GM12878 (cell line): ENCODE data around the gene DISC1. TPM values are rescaled to one million over a fixed set of nuclear protein-coding genes. Genes with fewer than 3 reads are reported as not detected.

Experiments
- ATAC-seq: fragments of 200-7000 bp; cut with Tn5 transposase; 3 replicates; pipeline ENCODE4 v1.9.1; 2020; ENCODE audit warnings: mild to moderate bottlenecking, moderate library complexity
- BruUV-seq: library from RNA; stranded (reverse); fragments of 400-500 nt; replicated peaks from 2 replicates; lab custom pipeline; 2021; lab: Mats Ljungman, UMichigan
- CTCF ChIA-PET: fragments of 300-600 bp; sonication (Branson Sonifier 250); formaldehyde crosslinking; extraction: SDS; loops from one replicate; lab custom pipeline; 2021; ENCODE audit warnings: inconsistent platforms; lab: Yijun Ruan, JAX
- POLR2A ChIA-PET: fragments of 350-600 bp; formaldehyde crosslinking; extraction: SDS; loops from one replicate; lab custom pipeline; 2021; ENCODE audit warnings: inconsistent platforms; lab: Charles Lee
- RAD21 ChIA-PET: fragments of 300-600 bp; sonication (Branson Sonifier 250); formaldehyde crosslinking; loops from one replicate; lab custom pipeline; 2023; ENCODE audit warnings: antibody characterized with exemption; ENCODE audit not compliant: unreplicated experiment; lab: Charles Lee
- SMC1A ChIA-PET: fragments of 300-600 bp; sonication (Branson Sonifier 250); formaldehyde crosslinking; loops from one replicate; lab custom pipeline; 2023; ENCODE audit not compliant: unreplicated experiment, uncharacterized antibody; lab: Charles Lee
- DNase-seq: peaks from one replicate; pipeline ENCODE4 v3.0.0-alpha.2; 2011; ENCODE audit warnings: low read depth, low spot score
- FAIRE-seq: peaks from 3 replicates; lab custom pipeline; 2011; peaks lifted over from hg19 to GRCh38; lab: Jason Lieb, UNC
- H2AFZ ChIP-seq: 2 replicates; pipeline ENCODE4 v1.6.0; 2011; ENCODE audit warnings: low read depth, low read length, control low read depth; ENCODE audit not compliant: control insufficient read depth
- H3K27ac ChIP-seq: 2 replicates; pipeline ENCODE4 v1.5.1; 2011; ENCODE audit warnings: control low read depth; ENCODE audit not compliant: control insufficient read depth, insufficient read depth
- H3K27me3 ChIP-seq, 2 experiments: replicated peaks in 1 of 2; 2 replicates each; pipeline versions ENCODE4 v1.6.0 to v1.6.1; 2011; ENCODE audit warnings: low read length in 1 of 2; ENCODE audit not compliant: control insufficient read depth in 2 of 2, insufficient read depth in 2 of 2
- H3K36me3 ChIP-seq, 2 experiments: 2 replicates each; pipeline ENCODE4 v1.5.1; 2011; ENCODE audit warnings: low read length in 1 of 2; ENCODE audit not compliant: control insufficient read depth in 2 of 2, insufficient read depth in 2 of 2
- H3K4me1 ChIP-seq: 2 replicates; pipeline ENCODE4 v1.6.1; 2011; ENCODE audit warnings: mild to moderate bottlenecking, low read length, moderate library complexity, mixed read lengths; ENCODE audit not compliant: control insufficient read depth, insufficient read depth
- H3K4me2 ChIP-seq: 2 replicates; pipeline ENCODE4 v1.6.0; 2011; ENCODE audit warnings: control low read depth; ENCODE audit not compliant: control insufficient read depth, insufficient read depth
- H3K4me3 ChIP-seq: fragments of 200-600 bp; sonication (generic); 2 replicates; pipeline ENCODE4 v1.5.1; 2016
- H3K79me2 ChIP-seq: 2 replicates; pipeline ENCODE4 v1.6.0; 2011; ENCODE audit warnings: low read length; ENCODE audit not compliant: control insufficient read depth, insufficient read depth
- H3K9ac ChIP-seq: 2 replicates; pipeline ENCODE4 v1.8.0; 2011; ENCODE audit warnings: low read length, control low read depth, mixed read lengths; ENCODE audit not compliant: control insufficient read depth, insufficient read depth
- H3K9me3 ChIP-seq: replicated peaks from 3 replicates; pipeline ENCODE4 v1.5.1; 2011; ENCODE audit warnings: mild to moderate bottlenecking, low read length; ENCODE audit not compliant: control insufficient read depth, insufficient read depth
- H4K20me1 ChIP-seq: 2 replicates; pipeline ENCODE4 v1.6.0; 2011; ENCODE audit not compliant: control insufficient read depth, insufficient read depth
- CREB1 ChIP-seq: IDR thresholded peaks from 2 replicates; pipeline ENCODE4 v1.6.1; 2012; ENCODE audit warnings: low read depth, mild to moderate bottlenecking, inconsistent platforms
- EGR1 ChIP-seq, 2 experiments: IDR thresholded peaks; 1 replicate in 1 of 2; 2 replicates in 1 of 2; pipeline ENCODE4 v1.6.1; 2011 to 2012; ENCODE audit warnings: low read depth in 2 of 2, low read length in 2 of 2, borderline replicate concordance in 1 of 2, mild to moderate bottlenecking in 1 of 2, moderate library complexity in 1 of 2
- EP300 ChIP-seq, 2 experiments: fragments of 150-350 bp in 1 of 2; IDR thresholded peaks; 2 replicates each; pipeline ENCODE4 v1.6.1; 2011 to 2012; ENCODE audit warnings: low read depth in 2 of 2, low read length in 2 of 2, borderline replicate concordance in 1 of 2, improper control_type of control experiment in 1 of 2, inconsistent platforms in 1 of 2; ENCODE audit not compliant: control insufficient read depth in 1 of 2
- FOXK2 ChIP-seq: fragments of 450-650 bp; IDR thresholded peaks from 2 replicates; pipeline ENCODE4 v1.6.1; 2017; ENCODE audit warnings: mild to moderate bottlenecking, moderate library complexity
- REST ChIP-seq: IDR thresholded peaks from 2 replicates; pipeline ENCODE4 v1.6.1; 2012; ENCODE audit warnings: mild to moderate bottlenecking, low read depth, low read length
- SMAD1 ChIP-seq: fragments of 450-650 bp; IDR thresholded peaks from 2 replicates; pipeline ENCODE4 v1.6.1; 2018; ENCODE audit warnings: mild to moderate bottlenecking, low read depth; ENCODE audit not compliant: partially characterized antibody
- SP1 ChIP-seq: IDR thresholded peaks from one replicate; pipeline ENCODE4 v1.6.1; 2011; ENCODE audit warnings: low read depth, low read length
- ZNF622 ChIP-seq: fragments of 450-650 bp; IDR thresholded peaks from 2 replicates; pipeline ENCODE4 v1.6.1; 2017; ENCODE audit warnings: mild to moderate bottlenecking, inconsistent platforms
- WGBS: methylation state at CpG from one replicate; pipeline ENCODE4 v1.1.6; 2016; ENCODE audit warnings: low lambda C conversion rate; ENCODE audit not compliant: insufficient replicate concordance, insufficient coverage; ENCODE audit errors: missing lambda C conversion rate; 5-methylcytosine and 5-hydroxymethylcytosine counted together
- in situ Hi-C: fragments of 300-500 bp; cut with MboI; formaldehyde crosslinking; loops from 9 replicates; pipeline ENCODE4 v1.14.3; 2018; ENCODE audit warnings: mixed read lengths
- intact Hi-C: fragments of 100-400 bp; cut with micrococcal nuclease; formaldehyde crosslinking; loops from one replicate; pipeline ENCODE4 v1.14.2; 2022; ENCODE audit not compliant: unreplicated experiment
- polyA plus RNA-seq, 11 experiments: library from polyadenylated mRNA; depleted of rRNA in 4 of 11; unstranded in 6 of 11; stranded (reverse) in 5 of 11; fragments of >200 nt; fragmentation: Nextera tagmentation in 4 of 11; fragmentation: Illumina TruSeq in 1 of 11; extraction: Ambion mirVana in 4 of 11; extraction: Trizol in 1 of 11; gene quantifications; 1 replicate in 1 of 11; 2 replicates in 10 of 11; pipeline versions ENCODE4 v1.2.1 to v1.2.3, GENCODE V29; 2011 to 2016; ENCODE audit warnings: inconsistent platforms in 2 of 11, missing spikeins in 2 of 11, low read depth in 1 of 11
- total RNA-seq, 4 experiments: library from RNA; depleted of rRNA in 3 of 4; stranded (reverse); fragments of >200 nt in 3 of 4; fragmentation: Illumina TruSeq in 1 of 4; extraction: Trizol in 1 of 4; gene quantifications; 2 replicates each; pipeline versions ENCODE4 v1.2.1 to v1.2.3, GENCODE V29; 2013 to 2021

DISC1 gene
- total and polyA plus RNA-seq, 10 of the 15 experiments (the other 5 are each of a cell fraction or from before 2014, with no cell fraction given) = 0.05 to 0.72 (median 0.19) TPM; not detected in 1

- TF ChIP-seq CREB1 (no peak), SMAD1 (no peak), REST (no peak)
These were observed 310.6 kb downstream of the DISC1 start (continued) for GRCh38 chr1:231936983-231937775.

GRCh38 chr1:231938211-231938610, 311.6 kb downstream of the DISC1 start:
- H3K36me3 ChIP-seq = no peaks in the 10 kb centered on the region
- H3K4me3 ChIP-seq = no peak overlapping the region
- no peak overlapping the region for H3K27ac ChIP-seq
- no peaks in the 10 kb centered on the region for H3K4me1 ChIP-seq
- FAIRE-seq (no peak), DNase-seq (no peak), ATAC-seq (no peak)
- no peaks in the 10 kb centered on the region for H3K27me3 ChIP-seq
- ChIA-PET RAD21 (no interaction called here), CTCF (no interaction called here), SMC1A (no interaction called here)
- H3K4me2 ChIP-seq = no peak overlapping the region
- H3K79me2 ChIP-seq = no peaks in the 10 kb centered on the region
- WGBS = 50% methylated on average over 2 of the region's 2 CpGs
- H3K9me3 ChIP-seq = no peaks in the 10 kb centered on the region
- intact Hi-C loops = no loop called here
- TF ChIP-seq ZNF622 (no peak), EGR1 (IDR thresholded peaks at IDR 0.05; ENCODE audit: borderline replicate concordance in 1 of 2, low read depth in 2 of 2, low read length in 2 of 2) (no peak), FOXK2 (no peak), EP300 (IDR thresholded peaks at IDR 0.05; ENCODE audit: borderline replicate concordance in 1 of 2, control insufficient read depth in 1 of 2, low read depth in 2 of 2, low read length in 2 of 2) (no peak), SP1 (no peak)
- TF ChIP-seq, all 136 proteins: peak for 0
- H3K9ac ChIP-seq = no peak overlapping the region
- BruUV-seq = no TSS peak
- H4K20me1 ChIP-seq = no peaks in the 10 kb centered on the region
- POLR2A ChIA-PET = no interaction called here
- in situ Hi-C loops = no loop called here
- H2AFZ ChIP-seq = no peak overlapping the region
